Mononuclear cell (primary cell): ENCODE measurements around the gene CCHCR1. TPM values are rescaled to one million over a fixed set of nuclear protein-coding genes. Genes with fewer than 3 reads are reported as not detected.

ENCODE experiments used
- total RNA-seq: library from RNA; depleted of rRNA; stranded (reverse); fragments of >200 nt; gene quantifications from one replicate; pipeline ENCODE4 v1.2.3, GENCODE V29; 2012

CCHCR1 gene
- total RNA-seq, 1 donor: 4.3 TPM

Other genes starting within 250 kb of the CCHCR1 start
- gene GTF2H4, start 249.6 kb downstream of the CCHCR1 start, total RNA-seq: 2.8 TPM
- 10.0 TPM for gene VARS2, start 243.6 kb downstream of the CCHCR1 start, total RNA-seq
- gene SFTA2, start 225.6 kb downstream of the CCHCR1 start, total RNA-seq: not detected
- gene MUCL3, start 216.8 kb downstream of the CCHCR1 start, total RNA-seq: not detected
- not detected for gene MUC21, start 174.1 kb downstream of the CCHCR1 start, total RNA-seq
- not detected for gene MUC22, start 147.3 kb downstream of the CCHCR1 start, total RNA-seq
- not detected for gene C6orf15, start 45.2 kb downstream of the CCHCR1 start, total RNA-seq
- not detected for gene PSORS1C1, start 43.0 kb downstream of the CCHCR1 start, total RNA-seq
- not detected for gene CDSN, start 37.4 kb downstream of the CCHCR1 start, total RNA-seq
- not detected for gene PSORS1C2, start 18.7 kb downstream of the CCHCR1 start, total RNA-seq
- 1.9 TPM for gene TCF19, start 787 bp upstream of the CCHCR1 start, total RNA-seq
- not detected for gene POU5F1, start 12.9 kb upstream of the CCHCR1 start, total RNA-seq
- gene HLA-C, start 114.3 kb upstream of the CCHCR1 start, total RNA-seq: 1,178 TPM
- 3,997 TPM for gene HLA-B, start 199.4 kb upstream of the CCHCR1 start, total RNA-seq
- 7.1 TPM for gene MICA, start 245.8 kb upstream of the CCHCR1 start, total RNA-seq